H1 (cell line): ENCODE results near the gene GTSF1L. TPM values are rescaled to one million over a fixed set of nuclear protein-coding genes. Genes with fewer than 3 reads are reported as not detected.

Experiments
- polyA plus RNA-seq, 7 experiments: library from polyadenylated mRNA; depleted of rRNA in 3 of 7; stranded (reverse) in 5 of 7; unstranded in 2 of 7; fragments of >200 nt in 5 of 7; fragments of 200-250 nt in 2 of 7; gene quantifications; 1 replicate in 5 of 7; 2 replicates in 1 of 7; 4 replicates in 1 of 7; pipeline versions ENCODE4 v1.2.1 to v1.2.3, GENCODE V29; 2011 to 2013; ENCODE audit warnings: missing spikeins in 2 of 7, mixed read lengths in 2 of 7
- total RNA-seq: library from RNA; stranded (reverse); fragmentation: NEBNext Ultra II Directional; extraction: Animal tissue kit (Norgen Biotek cat#: 25700); gene quantifications from 2 replicates; pipeline ENCODE4 v1.2.1, GENCODE V29; 2021
- TF ChIP-seq, protein P1 (sequence below): fragments of 300-600 bp; sonication (generic); IDR thresholded peaks from 2 replicates; pipeline ENCODE4 v1.7.1; 2012; ENCODE audit warnings: low read length, moderate library complexity, mild to moderate bottlenecking, inconsistent platforms; ENCODE audit not compliant: insufficient replicate concordance

GTSF1L gene
- total and polyA plus RNA-seq, 2 of the 8 experiments (the other 6 are each of a cell fraction or from before 2014, with no cell fraction given) = not detected

DNA sequence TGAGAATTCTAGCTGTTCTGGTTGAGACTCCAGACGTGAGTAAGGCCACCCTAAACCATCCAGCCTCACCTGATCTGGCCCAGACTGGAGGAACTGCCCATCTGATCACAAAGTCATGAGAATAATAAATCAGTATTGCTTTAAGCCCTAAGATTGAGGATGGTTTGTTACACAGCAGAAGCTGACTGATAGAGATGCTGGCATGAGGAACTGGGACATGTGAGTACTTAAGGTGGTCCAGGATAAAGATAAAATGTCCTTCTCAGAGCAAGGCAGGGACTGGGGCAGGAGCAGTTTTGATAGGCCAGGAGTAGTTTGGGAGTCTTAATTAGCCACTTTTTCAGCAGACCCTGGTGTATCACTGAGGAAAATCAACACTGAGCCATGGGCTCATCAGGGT lies 6.8 kb downstream of the GTSF1L start (continued):
- TF ChIP-seq, protein P1, sequence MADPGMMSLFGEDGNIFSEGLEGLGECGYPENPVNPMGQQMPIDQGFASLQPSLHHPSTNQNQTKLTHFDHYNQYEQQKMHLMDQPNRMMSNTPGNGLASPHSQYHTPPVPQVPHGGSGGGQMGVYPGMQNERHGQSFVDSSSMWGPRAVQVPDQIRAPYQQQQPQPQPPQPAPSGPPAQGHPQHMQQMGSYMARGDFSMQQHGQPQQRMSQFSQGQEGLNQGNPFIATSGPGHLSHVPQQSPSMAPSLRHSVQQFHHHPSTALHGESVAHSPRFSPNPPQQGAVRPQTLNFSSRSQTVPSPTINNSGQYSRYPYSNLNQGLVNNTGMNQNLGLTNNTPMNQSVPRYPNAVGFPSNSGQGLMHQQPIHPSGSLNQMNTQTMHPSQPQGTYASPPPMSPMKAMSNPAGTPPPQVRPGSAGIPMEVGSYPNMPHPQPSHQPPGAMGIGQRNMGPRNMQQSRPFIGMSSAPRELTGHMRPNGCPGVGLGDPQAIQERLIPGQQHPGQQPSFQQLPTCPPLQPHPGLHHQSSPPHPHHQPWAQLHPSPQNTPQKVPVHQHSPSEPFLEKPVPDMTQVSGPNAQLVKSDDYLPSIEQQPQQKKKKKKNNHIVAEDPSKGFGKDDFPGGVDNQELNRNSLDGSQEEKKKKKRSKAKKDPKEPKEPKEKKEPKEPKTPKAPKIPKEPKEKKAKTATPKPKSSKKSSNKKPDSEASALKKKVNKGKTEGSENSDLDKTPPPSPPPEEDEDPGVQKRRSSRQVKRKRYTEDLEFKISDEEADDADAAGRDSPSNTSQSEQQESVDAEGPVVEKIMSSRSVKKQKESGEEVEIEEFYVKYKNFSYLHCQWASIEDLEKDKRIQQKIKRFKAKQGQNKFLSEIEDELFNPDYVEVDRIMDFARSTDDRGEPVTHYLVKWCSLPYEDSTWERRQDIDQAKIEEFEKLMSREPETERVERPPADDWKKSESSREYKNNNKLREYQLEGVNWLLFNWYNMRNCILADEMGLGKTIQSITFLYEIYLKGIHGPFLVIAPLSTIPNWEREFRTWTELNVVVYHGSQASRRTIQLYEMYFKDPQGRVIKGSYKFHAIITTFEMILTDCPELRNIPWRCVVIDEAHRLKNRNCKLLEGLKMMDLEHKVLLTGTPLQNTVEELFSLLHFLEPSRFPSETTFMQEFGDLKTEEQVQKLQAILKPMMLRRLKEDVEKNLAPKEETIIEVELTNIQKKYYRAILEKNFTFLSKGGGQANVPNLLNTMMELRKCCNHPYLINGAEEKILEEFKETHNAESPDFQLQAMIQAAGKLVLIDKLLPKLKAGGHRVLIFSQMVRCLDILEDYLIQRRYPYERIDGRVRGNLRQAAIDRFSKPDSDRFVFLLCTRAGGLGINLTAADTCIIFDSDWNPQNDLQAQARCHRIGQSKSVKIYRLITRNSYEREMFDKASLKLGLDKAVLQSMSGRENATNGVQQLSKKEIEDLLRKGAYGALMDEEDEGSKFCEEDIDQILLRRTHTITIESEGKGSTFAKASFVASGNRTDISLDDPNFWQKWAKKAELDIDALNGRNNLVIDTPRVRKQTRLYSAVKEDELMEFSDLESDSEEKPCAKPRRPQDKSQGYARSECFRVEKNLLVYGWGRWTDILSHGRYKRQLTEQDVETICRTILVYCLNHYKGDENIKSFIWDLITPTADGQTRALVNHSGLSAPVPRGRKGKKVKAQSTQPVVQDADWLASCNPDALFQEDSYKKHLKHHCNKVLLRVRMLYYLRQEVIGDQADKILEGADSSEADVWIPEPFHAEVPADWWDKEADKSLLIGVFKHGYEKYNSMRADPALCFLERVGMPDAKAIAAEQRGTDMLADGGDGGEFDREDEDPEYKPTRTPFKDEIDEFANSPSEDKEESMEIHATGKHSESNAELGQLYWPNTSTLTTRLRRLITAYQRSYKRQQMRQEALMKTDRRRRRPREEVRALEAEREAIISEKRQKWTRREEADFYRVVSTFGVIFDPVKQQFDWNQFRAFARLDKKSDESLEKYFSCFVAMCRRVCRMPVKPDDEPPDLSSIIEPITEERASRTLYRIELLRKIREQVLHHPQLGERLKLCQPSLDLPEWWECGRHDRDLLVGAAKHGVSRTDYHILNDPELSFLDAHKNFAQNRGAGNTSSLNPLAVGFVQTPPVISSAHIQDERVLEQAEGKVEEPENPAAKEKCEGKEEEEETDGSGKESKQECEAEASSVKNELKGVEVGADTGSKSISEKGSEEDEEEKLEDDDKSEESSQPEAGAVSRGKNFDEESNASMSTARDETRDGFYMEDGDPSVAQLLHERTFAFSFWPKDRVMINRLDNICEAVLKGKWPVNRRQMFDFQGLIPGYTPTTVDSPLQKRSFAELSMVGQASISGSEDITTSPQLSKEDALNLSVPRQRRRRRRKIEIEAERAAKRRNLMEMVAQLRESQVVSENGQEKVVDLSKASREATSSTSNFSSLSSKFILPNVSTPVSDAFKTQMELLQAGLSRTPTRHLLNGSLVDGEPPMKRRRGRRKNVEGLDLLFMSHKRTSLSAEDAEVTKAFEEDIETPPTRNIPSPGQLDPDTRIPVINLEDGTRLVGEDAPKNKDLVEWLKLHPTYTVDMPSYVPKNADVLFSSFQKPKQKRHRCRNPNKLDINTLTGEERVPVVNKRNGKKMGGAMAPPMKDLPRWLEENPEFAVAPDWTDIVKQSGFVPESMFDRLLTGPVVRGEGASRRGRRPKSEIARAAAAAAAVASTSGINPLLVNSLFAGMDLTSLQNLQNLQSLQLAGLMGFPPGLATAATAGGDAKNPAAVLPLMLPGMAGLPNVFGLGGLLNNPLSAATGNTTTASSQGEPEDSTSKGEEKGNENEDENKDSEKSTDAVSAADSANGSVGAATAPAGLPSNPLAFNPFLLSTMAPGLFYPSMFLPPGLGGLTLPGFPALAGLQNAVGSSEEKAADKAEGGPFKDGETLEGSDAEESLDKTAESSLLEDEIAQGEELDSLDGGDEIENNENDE = no peak
